PC-3 (cell line): ENCODE data around the gene MGMT. TPM values are rescaled to one million over a fixed set of nuclear protein-coding genes. Genes with fewer than 3 reads are reported as not detected.

Experiments
- ATAC-seq: fragments of 200-7000 bp; cut with Tn5 transposase; 2 replicates; pipeline ENCODE4 v1.9.1; 2020; ENCODE audit warnings: mild to moderate bottlenecking, moderate library complexity
- BruUV-seq: library from RNA; stranded (reverse); fragments of 400-500 nt; replicated peaks from 2 replicates; lab custom pipeline; 2021; lab: Mats Ljungman, UMichigan
- CTCF ChIA-PET: fragments of 300-600 bp; sonication (Branson Sonifier 250); formaldehyde crosslinking; loops from one replicate; lab custom pipeline; 2022; ENCODE audit warnings: antibody characterized with exemption; lab: Charles Lee
- POLR2A ChIA-PET: fragments of 300-600 bp; sonication (Branson Sonifier 250); formaldehyde crosslinking; loops from one replicate; lab custom pipeline; 2022; ENCODE audit warnings: antibody characterized with exemption; ENCODE audit not compliant: unreplicated experiment; lab: Charles Lee
- DNase-seq: peaks from one replicate; pipeline ENCODE4 v3.0.0-alpha.2; 2015
- H2AFZ ChIP-seq: fragments of 300-600 bp; sonication (generic); 2 replicates; pipeline ENCODE4 v1.6.0; 2016; ENCODE audit warnings: antibody characterized with exemption, low read length
- H3F3A ChIP-seq: fragments of 300-600 bp; sonication (generic); one replicate; pipeline ENCODE4 v1.6.0; 2017; ENCODE audit warnings: antibody characterized with exemption, low read length, control low read depth, mild to moderate bottlenecking; ENCODE audit not compliant: unreplicated experiment
- H3K27ac ChIP-seq: fragments of 300-600 bp; sonication (generic); 2 replicates; pipeline ENCODE4 v1.5.1; 2016; ENCODE audit warnings: mild to moderate bottlenecking, low read length
- H3K27me3 ChIP-seq: fragments of 300-600 bp; sonication (generic); 2 replicates; pipeline ENCODE4 v1.6.1; 2016; ENCODE audit warnings: low read length, mixed read lengths
- H3K36me3 ChIP-seq: fragments of 300-600 bp; sonication (generic); 2 replicates; pipeline ENCODE4 v1.6.1; 2016; ENCODE audit warnings: low read depth, mixed run types, low read length, mixed read lengths
- H3K4me1 ChIP-seq: fragments of 300-600 bp; sonication (generic); 2 replicates; pipeline ENCODE4 v1.5.1; 2016; ENCODE audit warnings: low read length; ENCODE audit not compliant: insufficient read depth
- H3K4me2 ChIP-seq: fragments of 300-600 bp; sonication (generic); 2 replicates; pipeline ENCODE4 v1.6.0; 2016; ENCODE audit warnings: low read length
- H3K4me3 ChIP-seq: fragments of 300-600 bp; sonication (generic); 2 replicates; pipeline ENCODE4 v1.5.1; 2016; ENCODE audit warnings: mild to moderate bottlenecking, low read length, mixed read lengths
- H3K79me2 ChIP-seq: fragments of 300-600 bp; sonication (generic); 2 replicates; pipeline ENCODE4 v1.6.1; 2017; ENCODE audit warnings: low read length, mixed read lengths
- H3K9ac ChIP-seq: fragments of 300-600 bp; sonication (generic); 2 replicates; pipeline ENCODE4 v1.6.0; 2016; ENCODE audit warnings: mild to moderate bottlenecking, low read length
- H3K9me2 ChIP-seq: fragments of 300-600 bp; sonication (generic); replicated peaks from 2 replicates; pipeline ENCODE4 v1.6.1; 2016; ENCODE audit warnings: mixed run types, low read length, mixed read lengths
- H3K9me3 ChIP-seq: fragments of 300-600 bp; sonication (generic); 2 replicates; pipeline ENCODE4 v1.6.1; 2016; ENCODE audit warnings: low read length, mixed read lengths
- H4K20me1 ChIP-seq: fragments of 300-600 bp; sonication (generic); 2 replicates; pipeline ENCODE4 v1.6.1; 2016; ENCODE audit warnings: low read length, mixed read lengths
- EZH2 ChIP-seq: fragments of 300-600 bp; sonication (generic); IDR thresholded peaks from one replicate; pipeline ENCODE4 v1.6.1; 2017; ENCODE audit warnings: antibody characterized with exemption, mild to moderate bottlenecking, low read length; ENCODE audit not compliant: unreplicated experiment
- EZH2phosphoT487 ChIP-seq: fragments of 300-600 bp; sonication (generic); IDR thresholded peaks from 2 replicates; pipeline ENCODE4 v1.6.1; 2018; ENCODE audit warnings: mild to moderate bottlenecking, antibody characterized with exemption, low read length, borderline replicate concordance
- intact Hi-C: fragments of 100-400 bp; cut with micrococcal nuclease; formaldehyde crosslinking; loops from 2 replicates; pipeline ENCODE4 v1.9.0; 2023
- total RNA-seq: library from RNA; depleted of rRNA; stranded (reverse); fragments of >200 nt; gene quantifications from 2 replicates; pipeline ENCODE4 v1.2.3, GENCODE V29; 2014
- TF ChIP-seq, protein P1 (sequence below): fragments of 300-600 bp; sonication (generic); conservative IDR thresholded peaks from 2 replicates; pipeline ENCODE4 v1.5.1; 2017; ENCODE audit warnings: antibody characterized with exemption, low read depth, mild to moderate bottlenecking, low read length

Gene MGMT
- total RNA-seq, 1 experiment from 2014 or later, result 19.8 TPM

DNA sequence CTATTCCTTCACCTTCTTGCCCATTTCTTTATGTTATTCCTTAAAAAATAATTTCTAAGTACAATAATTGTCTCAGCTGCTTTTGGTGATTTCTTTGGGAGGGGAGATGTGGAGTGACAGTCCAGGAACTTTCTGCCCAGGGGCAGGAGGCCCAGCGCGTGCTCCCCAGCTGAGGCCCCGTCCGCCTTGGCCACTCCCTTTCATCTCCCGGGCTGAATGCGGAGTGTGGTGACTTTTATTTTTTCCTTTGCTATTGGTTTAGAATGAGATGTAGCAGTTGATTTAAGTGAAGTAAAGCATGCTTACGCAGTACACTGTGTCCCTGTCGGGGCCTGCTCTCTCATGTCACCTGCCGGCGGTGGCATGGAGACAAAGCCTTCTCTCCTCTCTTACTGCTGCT is 141.6 kb downstream of the MGMT start:
- ChIA-PET CTCF (no interaction called here), POLR2A (no interaction called here)
- Histone ChIP-seq H3K9me2 (no peaks in the 10 kb centered on the region), H3K4me2 (no peak overlapping the region), H3F3A (no peaks in the 10 kb centered on the region), H3K27me3 (no peaks in the 10 kb centered on the region), H3K79me2 (no peaks in the 10 kb centered on the region), H3K9ac (no peak overlapping the region), H2AFZ (no peak overlapping the region), H3K9me3 (no peaks in the 10 kb centered on the region), H3K4me1 (no peaks in the 10 kb centered on the region), H4K20me1 (no peaks in the 10 kb centered on the region), H3K36me3 (no peaks in the 10 kb centered on the region), H3K27ac (no peak overlapping the region), H3K4me3 (no peak overlapping the region)
- BruUV-seq, result no TSS peak
- intact Hi-C loops, result no loop called here
- ATAC-seq (no peak), DNase-seq (no peak)
- TF ChIP-seq EZH2 (no peak), EZH2phosphoT487 (no peak)
- TF ChIP-seq, protein P1, sequence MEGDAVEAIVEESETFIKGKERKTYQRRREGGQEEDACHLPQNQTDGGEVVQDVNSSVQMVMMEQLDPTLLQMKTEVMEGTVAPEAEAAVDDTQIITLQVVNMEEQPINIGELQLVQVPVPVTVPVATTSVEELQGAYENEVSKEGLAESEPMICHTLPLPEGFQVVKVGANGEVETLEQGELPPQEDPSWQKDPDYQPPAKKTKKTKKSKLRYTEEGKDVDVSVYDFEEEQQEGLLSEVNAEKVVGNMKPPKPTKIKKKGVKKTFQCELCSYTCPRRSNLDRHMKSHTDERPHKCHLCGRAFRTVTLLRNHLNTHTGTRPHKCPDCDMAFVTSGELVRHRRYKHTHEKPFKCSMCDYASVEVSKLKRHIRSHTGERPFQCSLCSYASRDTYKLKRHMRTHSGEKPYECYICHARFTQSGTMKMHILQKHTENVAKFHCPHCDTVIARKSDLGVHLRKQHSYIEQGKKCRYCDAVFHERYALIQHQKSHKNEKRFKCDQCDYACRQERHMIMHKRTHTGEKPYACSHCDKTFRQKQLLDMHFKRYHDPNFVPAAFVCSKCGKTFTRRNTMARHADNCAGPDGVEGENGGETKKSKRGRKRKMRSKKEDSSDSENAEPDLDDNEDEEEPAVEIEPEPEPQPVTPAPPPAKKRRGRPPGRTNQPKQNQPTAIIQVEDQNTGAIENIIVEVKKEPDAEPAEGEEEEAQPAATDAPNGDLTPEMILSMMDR, result no peak

DNA sequence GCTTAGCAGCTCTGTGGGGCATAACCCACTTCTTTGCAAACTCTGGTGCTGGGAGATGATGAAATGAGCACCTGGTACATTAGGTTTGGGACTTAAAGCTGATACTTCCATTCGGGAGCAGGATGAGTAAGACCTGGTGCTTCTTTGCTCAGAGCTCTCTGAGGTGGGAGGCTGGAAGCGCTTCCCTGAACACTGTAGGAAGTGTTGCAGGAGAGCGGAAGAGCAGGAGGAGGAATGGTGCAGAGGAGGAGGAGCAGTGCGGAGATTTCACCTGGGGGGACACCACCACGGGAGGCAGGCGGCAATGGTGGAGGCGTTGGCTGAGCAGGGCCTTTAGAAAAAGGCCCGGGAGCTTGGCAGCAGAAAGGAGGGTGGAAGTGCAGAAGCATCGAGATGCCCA is 142.5 kb downstream of the MGMT start:
- intact Hi-C loops, result no loop called here
- ATAC-seq (no peak), DNase-seq (no peak)
- Histone ChIP-seq H3K9ac (no peak overlapping the region), H3K4me1 (no peaks in the 10 kb centered on the region), H3K27ac (no peak overlapping the region), H2AFZ (no peak overlapping the region), H3F3A (no peaks in the 10 kb centered on the region), H3K79me2 (no peaks in the 10 kb centered on the region), H4K20me1 (no peaks in the 10 kb centered on the region), H3K27me3 (no peaks in the 10 kb centered on the region), H3K4me2 (no peak overlapping the region), H3K9me3 (no peaks in the 10 kb centered on the region), H3K4me3 (no peak overlapping the region), H3K9me2 (no peaks in the 10 kb centered on the region), H3K36me3 (no peaks in the 10 kb centered on the region)
- CTCF ChIA-PET, result no interaction called here
- TF ChIP-seq EZH2phosphoT487 (no peak), EZH2 (no peak)
- TF ChIP-seq, protein P1, result no peak
- POLR2A ChIA-PET, result no interaction called here
- BruUV-seq, result no TSS peak

GRCh38 chr10:129612481-129613109 is 145.6 kb downstream of the MGMT start:
- Histone ChIP-seq H3K4me3 (no peak overlapping the region), H3F3A (no peaks in the 10 kb centered on the region), H3K27ac (no peak overlapping the region), H3K9me3 (no peaks in the 10 kb centered on the region), H3K36me3 (no peaks in the 10 kb centered on the region), H2AFZ (no peak overlapping the region), H3K4me1 (no peaks in the 10 kb centered on the region), H3K4me2 (no peak overlapping the region), H3K27me3 (no peaks in the 10 kb centered on the region), H4K20me1 (no peaks in the 10 kb centered on the region), H3K9ac (no peak overlapping the region), H3K9me2 (no peaks in the 10 kb centered on the region), H3K79me2 (no peaks in the 10 kb centered on the region)
- TF ChIP-seq, protein P1, result no peak
- TF ChIP-seq EZH2, result no peak
- no peak for TF ChIP-seq EZH2phosphoT487
- no TSS peak for BruUV-seq
- no peak for ATAC-seq
- intact Hi-C loops, result no loop called here
- no peak for DNase-seq
- CTCF ChIA-PET, result no interaction called here
- POLR2A ChIA-PET, result no interaction called here
